Nephron (organoid): Measurements from ENCODE around the gene PHF11.

Experiments
- H3K27ac Mint-ChIP-seq, 3 experiments: 2 replicates each; pipeline ENCODE4 v1.8.0; 2020; ENCODE audit warnings: mixed read lengths in 3 of 3, mild to moderate bottlenecking in 2 of 3, moderate library complexity in 1 of 3
- H3K27me3 Mint-ChIP-seq: 2 replicates; pipeline ENCODE4 v1.8.0; 2021; ENCODE audit warnings: low read depth, mild to moderate bottlenecking, moderate library complexity, mixed read lengths
- H3K36me3 Mint-ChIP-seq: 2 replicates; pipeline ENCODE4 v1.8.0; 2020; ENCODE audit warnings: low read depth, mixed read lengths
- H3K4me1 Mint-ChIP-seq: 2 replicates; pipeline ENCODE4 v1.8.0; 2020; ENCODE audit warnings: mixed read lengths
- H3K4me3 Mint-ChIP-seq, 3 experiments: 2 replicates each; pipeline ENCODE4 v1.8.0; 2020; ENCODE audit warnings: mild to moderate bottlenecking in 3 of 3, mixed read lengths in 3 of 3, moderate library complexity in 2 of 3
- H3K9me3 Mint-ChIP-seq: 2 replicates; pipeline ENCODE4 v1.8.0; 2020; ENCODE audit warnings: mixed read lengths
- CTCF ChIP-seq, 3 experiments: fragments of 200-600 bp; sonication (generic); IDR thresholded peaks; one replicate each; pipeline ENCODE4 v1.5.0; 2021; ENCODE audit warnings: antibody characterized with exemption in 3 of 3; ENCODE audit not compliant: unreplicated experiment in 3 of 3

Gene PHF11

GRCh38 chr13:49571299-49572240 lies 75.8 kb downstream of the PHF11 start:
- no peak overlapping the region for H3K4me3 Mint-ChIP-seq
- peaks cover 22% of the 10 kb centered on the region for H3K36me3 Mint-ChIP-seq
- no peaks in the 10 kb centered on the region for H3K4me1 Mint-ChIP-seq
- H3K27me3 Mint-ChIP-seq: no peaks in the 10 kb centered on the region
- H3K27ac Mint-ChIP-seq: no peak overlapping the region
- H3K9me3 Mint-ChIP-seq: peaks cover 4% of the 10 kb centered on the region
- TF ChIP-seq CTCF (IDR thresholded peaks at IDR 0.05; ENCODE audit: unreplicated experiment in 3 of 3): no peak
